ENCODE measurements around the gene SFXN3.

SFXN3 gene

GRCh38 chr10:101007099-101007711, 23.8 kb upstream of the SFXN3 start:
- no peak for DNase-seq (ENCODE audit: extremely low read depth, low read depth)
- TF ChIP-seq, protein P1, sequence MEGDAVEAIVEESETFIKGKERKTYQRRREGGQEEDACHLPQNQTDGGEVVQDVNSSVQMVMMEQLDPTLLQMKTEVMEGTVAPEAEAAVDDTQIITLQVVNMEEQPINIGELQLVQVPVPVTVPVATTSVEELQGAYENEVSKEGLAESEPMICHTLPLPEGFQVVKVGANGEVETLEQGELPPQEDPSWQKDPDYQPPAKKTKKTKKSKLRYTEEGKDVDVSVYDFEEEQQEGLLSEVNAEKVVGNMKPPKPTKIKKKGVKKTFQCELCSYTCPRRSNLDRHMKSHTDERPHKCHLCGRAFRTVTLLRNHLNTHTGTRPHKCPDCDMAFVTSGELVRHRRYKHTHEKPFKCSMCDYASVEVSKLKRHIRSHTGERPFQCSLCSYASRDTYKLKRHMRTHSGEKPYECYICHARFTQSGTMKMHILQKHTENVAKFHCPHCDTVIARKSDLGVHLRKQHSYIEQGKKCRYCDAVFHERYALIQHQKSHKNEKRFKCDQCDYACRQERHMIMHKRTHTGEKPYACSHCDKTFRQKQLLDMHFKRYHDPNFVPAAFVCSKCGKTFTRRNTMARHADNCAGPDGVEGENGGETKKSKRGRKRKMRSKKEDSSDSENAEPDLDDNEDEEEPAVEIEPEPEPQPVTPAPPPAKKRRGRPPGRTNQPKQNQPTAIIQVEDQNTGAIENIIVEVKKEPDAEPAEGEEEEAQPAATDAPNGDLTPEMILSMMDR (IDR thresholded peaks at IDR 0.05; ENCODE audit: low read depth, low read length) = no peak

- TF ChIP-seq, protein P1 (IDR thresholded peaks at IDR 0.05; ENCODE audit: low read depth, low read length) = no peak
- DNase-seq (ENCODE audit: extremely low read depth, low read depth) = no peak
These were observed 22.9 kb upstream of the SFXN3 start for GRCh38 chr10:101007915-101008822.

DNA sequence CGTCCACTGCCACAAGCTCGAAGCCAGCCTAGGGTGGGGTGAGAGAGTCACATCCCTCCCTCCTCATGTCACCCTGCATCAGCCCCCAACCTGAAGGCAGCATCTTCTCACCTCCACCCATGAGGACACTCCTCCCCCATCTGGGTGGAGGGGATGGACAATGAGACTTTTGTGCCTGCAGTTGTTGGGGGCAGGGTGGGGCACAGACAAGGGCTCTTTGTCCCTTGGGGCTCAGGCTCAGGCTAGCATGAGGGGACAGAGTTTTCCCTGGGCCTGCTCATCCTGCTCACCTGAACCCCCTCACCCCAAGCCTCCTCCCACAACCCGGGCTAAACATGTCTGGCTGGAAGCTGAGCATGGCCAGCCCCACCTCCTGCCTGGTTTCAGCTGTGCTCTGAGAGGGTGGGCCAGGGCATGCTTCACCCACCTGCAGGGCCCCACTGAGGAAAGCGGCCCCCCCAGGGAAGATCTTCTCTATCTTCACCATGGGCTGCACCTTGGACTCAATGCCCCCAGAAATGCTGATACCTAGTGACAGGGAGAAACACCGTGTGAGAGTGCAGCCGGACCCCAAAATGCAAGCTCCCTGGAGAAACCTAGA, 22.1 kb upstream of the SFXN3 start:
- no peak for DNase-seq (ENCODE audit: extremely low read depth, low read depth)
- TF ChIP-seq, protein P1 (IDR thresholded peaks at IDR 0.05; ENCODE audit: low read depth, low read length) = no peak

- TF ChIP-seq, protein P1 (IDR thresholded peaks at IDR 0.05; ENCODE audit: low read depth, low read length) = no peak
- no peak for DNase-seq (ENCODE audit: extremely low read depth, low read depth)
These were observed 20.7 kb upstream of the SFXN3 start for GRCh38 chr10:101010329-101010728.

DNA sequence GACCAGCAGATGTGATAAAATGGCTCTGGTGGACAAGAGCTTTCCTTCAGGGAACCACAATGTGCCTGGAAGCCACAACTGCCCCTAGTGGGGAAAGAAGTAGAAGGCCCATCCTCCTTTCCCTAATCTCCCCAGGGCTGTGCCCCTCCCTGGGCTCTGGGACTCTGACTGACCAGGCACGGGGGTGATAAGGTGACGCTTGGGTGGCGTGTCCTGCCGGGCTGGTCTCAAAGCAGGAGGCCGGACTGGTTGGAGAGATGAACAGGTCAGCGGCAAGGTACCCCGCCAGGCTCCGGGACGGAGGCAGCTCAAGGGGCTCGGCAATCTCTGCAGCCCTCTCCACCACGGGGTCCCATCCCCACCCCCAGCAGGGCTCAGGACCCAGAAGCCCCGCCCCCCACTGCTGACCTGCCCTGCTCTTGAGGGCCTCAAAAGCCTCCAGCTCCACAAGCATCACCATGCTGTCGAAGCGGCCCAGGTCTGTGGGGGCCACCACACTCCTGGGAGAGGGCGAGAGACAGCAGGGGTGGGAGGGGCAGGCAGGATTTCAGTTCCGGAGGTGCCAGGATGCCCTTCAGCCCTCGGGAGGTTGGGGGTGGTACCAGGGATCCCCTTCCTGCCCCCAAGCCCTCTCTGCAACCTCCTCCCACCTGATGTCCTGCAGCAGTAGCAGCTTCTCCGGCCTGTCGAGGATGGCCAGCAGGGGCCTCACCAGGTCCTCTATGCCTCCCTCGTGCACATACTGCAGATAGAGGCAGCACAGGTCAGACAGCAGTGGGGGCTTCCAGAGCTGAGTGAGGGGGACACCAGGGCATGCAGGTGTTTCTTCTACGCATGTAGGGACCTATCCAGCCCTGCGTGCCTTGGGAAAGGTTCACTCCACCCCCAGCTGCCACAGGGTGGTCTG, 19.3 kb upstream of the SFXN3 start:
- TF ChIP-seq, protein P1 (IDR thresholded peaks at IDR 0.05; ENCODE audit: low read depth, low read length) = peak; percentile 33
- DNase-seq (ENCODE audit: extremely low read depth, low read depth) = no peak

DNA sequence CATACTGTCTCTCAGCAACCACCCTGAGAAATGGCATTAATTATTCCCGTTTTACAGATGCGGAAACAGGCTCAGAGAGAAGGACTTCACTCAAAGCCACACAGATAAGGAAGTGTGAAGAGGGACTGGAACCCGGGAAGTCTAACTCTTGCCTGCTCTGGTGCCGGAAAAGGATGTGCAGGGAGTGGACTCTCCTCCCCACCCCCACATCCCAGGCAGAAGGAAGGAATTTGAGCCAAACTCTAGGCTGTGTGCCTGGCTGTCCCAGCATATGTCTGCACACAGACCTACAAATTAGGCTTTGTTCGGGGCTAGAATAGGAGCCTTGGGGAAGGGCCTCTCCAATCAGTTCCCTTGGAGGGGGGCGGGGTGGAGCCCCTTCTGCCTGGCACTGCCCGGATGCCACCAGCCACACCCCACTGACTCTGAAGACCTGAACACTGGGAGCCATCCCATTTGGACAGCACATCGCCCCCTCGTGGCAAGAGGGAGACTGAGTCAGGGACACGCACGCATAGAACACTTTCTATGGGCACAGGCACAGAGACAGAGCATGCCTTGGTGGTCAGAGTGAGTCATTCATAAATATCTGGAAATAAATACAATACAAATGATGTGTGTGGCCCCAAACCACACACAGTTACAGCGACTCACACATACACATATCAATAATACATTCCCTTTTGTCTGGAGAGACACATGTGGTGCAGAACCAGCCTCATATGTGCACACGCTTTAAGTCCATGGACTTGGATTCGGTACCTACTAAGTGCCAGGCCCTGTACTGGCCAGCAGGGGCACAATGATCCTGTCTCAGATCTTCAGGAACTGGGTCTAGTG, 18.3 kb upstream of the SFXN3 start:
- TF ChIP-seq, protein P1 (IDR thresholded peaks at IDR 0.05; ENCODE audit: low read depth, low read length) = peak; percentile 77
- DNase-seq (ENCODE audit: extremely low read depth, low read depth) = peak; percentile 76
